Measurements from ENCODE around the gene NAALADL2.

NAALADL2 gene

GRCh38 chr3:175199961-175200360 lies 340.8 kb downstream of the NAALADL2 start:
- Histone ChIP-seq H3K27ac (no peak overlapping the region), H3K4me3 (ENCODE audit: low read depth, low read length) (no peak overlapping the region), H3K36me3 (replicated peaks) (no peaks in the 10 kb centered on the region), H3K27me3 (replicated peaks) (no peaks in the 10 kb centered on the region)
- in situ Hi-C loops (cut with HindIII; ENCODE audit: low pct_ligation_motif_present, low sequenced_read_pairs): no loop called here
- TF ChIP-seq CTCF (IDR thresholded peaks at IDR 0.05; ENCODE audit: low read depth, low read length, missing control alignments): no peak
- peak; percentile 43 for DNase-seq

GRCh38 chr3:175200391-175201095 lies 341.4 kb downstream of the NAALADL2 start:
- in situ Hi-C loops (cut with HindIII; ENCODE audit: low pct_ligation_motif_present, low sequenced_read_pairs): no loop called here
- no peak for DNase-seq

GRCh38 chr3:175207361-175207760 lies 348.2 kb downstream of the NAALADL2 start:
- no peak overlapping the region for H3K27ac ChIP-seq

More at GRCh38 chr3:175200391-175201095, 341.4 kb downstream of the NAALADL2 start:
- H3K4me3 ChIP-seq (ENCODE audit: low read depth, low read length): no peak overlapping the region
- H3K27ac ChIP-seq: no peak overlapping the region
- no peaks in the 10 kb centered on the region for H3K36me3 ChIP-seq (replicated peaks)
- no peak for TF ChIP-seq CTCF (IDR thresholded peaks at IDR 0.05; ENCODE audit: low read depth, low read length, missing control alignments)
- no peaks in the 10 kb centered on the region for H3K27me3 ChIP-seq (replicated peaks)

GRCh38 chr3:175208326-175208725 lies 349.2 kb downstream of the NAALADL2 start:
- Histone ChIP-seq H3K36me3 (replicated peaks) (no peaks in the 10 kb centered on the region), H3K27ac (no peak overlapping the region), H3K4me3 (ENCODE audit: low read depth, low read length) (no peak overlapping the region), H3K27me3 (replicated peaks) (no peaks in the 10 kb centered on the region)
- no peak for DNase-seq
- TF ChIP-seq CTCF (IDR thresholded peaks at IDR 0.05; ENCODE audit: low read depth, low read length, missing control alignments): no peak
- in situ Hi-C loops (cut with HindIII; ENCODE audit: low pct_ligation_motif_present, low sequenced_read_pairs): no loop called here

More at GRCh38 chr3:175207361-175207760, 348.2 kb downstream of the NAALADL2 start:
- in situ Hi-C loops (cut with HindIII; ENCODE audit: low pct_ligation_motif_present, low sequenced_read_pairs): no loop called here
- TF ChIP-seq CTCF (IDR thresholded peaks at IDR 0.05; ENCODE audit: low read depth, low read length, missing control alignments): no peak
- H3K27me3 ChIP-seq (replicated peaks): no peaks in the 10 kb centered on the region
- H3K4me3 ChIP-seq (ENCODE audit: low read depth, low read length): no peak overlapping the region
- no peak for DNase-seq
- H3K36me3 ChIP-seq (replicated peaks): no peaks in the 10 kb centered on the region

- Histone ChIP-seq H3K36me3 (replicated peaks) (no peaks in the 10 kb centered on the region), H3K27me3 (replicated peaks) (no peaks in the 10 kb centered on the region), H3K4me3 (ENCODE audit: low read depth, low read length) (no peak overlapping the region), H3K27ac (no peak overlapping the region)
- in situ Hi-C loops (cut with HindIII; ENCODE audit: low pct_ligation_motif_present, low sequenced_read_pairs): no loop called here
- no peak for DNase-seq
- TF ChIP-seq CTCF (IDR thresholded peaks at IDR 0.05; ENCODE audit: low read depth, low read length, missing control alignments): no peak
Measured at GRCh38 chr3:175211466-175211865, 352.3 kb downstream of the NAALADL2 start.

GRCh38 chr3:175212896-175213295 lies 353.8 kb downstream of the NAALADL2 start:
- in situ Hi-C loops (cut with HindIII; ENCODE audit: low pct_ligation_motif_present, low sequenced_read_pairs): no loop called here
- peak; percentile 53 for DNase-seq
- H3K27me3 ChIP-seq (replicated peaks): no peaks in the 10 kb centered on the region
- H3K36me3 ChIP-seq (replicated peaks): no peaks in the 10 kb centered on the region
- H3K27ac ChIP-seq: no peak overlapping the region
- no peak overlapping the region for H3K4me3 ChIP-seq (ENCODE audit: low read depth, low read length)
- no peak for TF ChIP-seq CTCF (IDR thresholded peaks at IDR 0.05; ENCODE audit: low read depth, low read length, missing control alignments)
